ENCODE data around the gene SNF8. TPM values are rescaled to one million over a fixed set of nuclear protein-coding genes. Genes with fewer than 3 reads are reported as not detected.

The SNF8 gene
- 104 TPM for total RNA-seq
- long read RNA-seq, transcript SNF8-202 (8 exons, 2,319 nt): major isoform, 66 of 68 reads
- long read RNA-seq, partial matches to known transcripts: 1 of 68 reads
- long read RNA-seq, other reads (novel, unspliced or antisense): 1 of 68 reads

GRCh38 chr17:48944515-48945260 is at the start of gene SNF8:
SNF8 (minus strand) TSS chr17:48944842; CDS start chr17:48944734, 108 bp downstream.
- DNase-seq (ENCODE audit: missing footprints) (peak; percentile 97), ATAC-seq (peak; percentile 96)
- intact Hi-C loops (cut with DNase I): loop anchor here (1.0 to 5.0 kb wide), 2 partner anchors 37 to 52 kb away; partner anchors contain the start of genes ATP5MC1 and UBE2Z

- intact Hi-C loops (cut with DNase I): no loop called here
- ATAC-seq: no peak
- DNase-seq (ENCODE audit: missing footprints): no peak
Observed at GRCh38 chr17:48993951-48994350, 49.3 kb upstream of the SNF8 start.

GRCh38 chr17:48993305-48993704 is 48.7 kb upstream of the SNF8 start:
- intact Hi-C loops (cut with DNase I): no loop called here
- ATAC-seq (no peak), DNase-seq (ENCODE audit: missing footprints) (no peak)

DNA sequence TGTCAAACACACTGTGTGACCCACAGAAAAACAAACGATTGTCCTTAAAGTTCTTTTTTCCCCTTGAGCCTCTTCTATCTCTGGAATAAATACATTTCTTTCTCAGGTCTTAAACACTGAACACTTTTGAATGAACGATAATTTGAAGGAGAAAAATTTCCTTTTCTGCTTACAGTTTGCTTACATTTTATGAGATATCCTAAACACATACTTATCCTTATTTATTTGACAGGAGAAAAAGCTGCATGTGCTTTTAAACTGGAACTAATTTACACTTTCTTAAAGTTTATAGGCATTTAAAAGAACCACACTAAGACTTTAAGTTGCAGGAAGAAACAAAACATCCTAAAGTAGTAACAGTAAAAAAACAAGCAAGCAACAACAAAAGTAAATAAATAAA is 47.8 kb upstream of the SNF8 start:
- ATAC-seq (no peak), DNase-seq (ENCODE audit: missing footprints) (no peak)
- intact Hi-C loops (cut with DNase I): no loop called here

GRCh38 chr17:48990882-48991357 is 46.3 kb upstream of the SNF8 start:
- DNase-seq (ENCODE audit: missing footprints) (no peak), ATAC-seq (no peak)
- intact Hi-C loops (cut with DNase I): no loop called here

- ATAC-seq (no peak), DNase-seq (ENCODE audit: missing footprints) (no peak)
- intact Hi-C loops (cut with DNase I): no loop called here
Observed at GRCh38 chr17:48989100-48989499, 44.5 kb upstream of the SNF8 start.

DNA sequence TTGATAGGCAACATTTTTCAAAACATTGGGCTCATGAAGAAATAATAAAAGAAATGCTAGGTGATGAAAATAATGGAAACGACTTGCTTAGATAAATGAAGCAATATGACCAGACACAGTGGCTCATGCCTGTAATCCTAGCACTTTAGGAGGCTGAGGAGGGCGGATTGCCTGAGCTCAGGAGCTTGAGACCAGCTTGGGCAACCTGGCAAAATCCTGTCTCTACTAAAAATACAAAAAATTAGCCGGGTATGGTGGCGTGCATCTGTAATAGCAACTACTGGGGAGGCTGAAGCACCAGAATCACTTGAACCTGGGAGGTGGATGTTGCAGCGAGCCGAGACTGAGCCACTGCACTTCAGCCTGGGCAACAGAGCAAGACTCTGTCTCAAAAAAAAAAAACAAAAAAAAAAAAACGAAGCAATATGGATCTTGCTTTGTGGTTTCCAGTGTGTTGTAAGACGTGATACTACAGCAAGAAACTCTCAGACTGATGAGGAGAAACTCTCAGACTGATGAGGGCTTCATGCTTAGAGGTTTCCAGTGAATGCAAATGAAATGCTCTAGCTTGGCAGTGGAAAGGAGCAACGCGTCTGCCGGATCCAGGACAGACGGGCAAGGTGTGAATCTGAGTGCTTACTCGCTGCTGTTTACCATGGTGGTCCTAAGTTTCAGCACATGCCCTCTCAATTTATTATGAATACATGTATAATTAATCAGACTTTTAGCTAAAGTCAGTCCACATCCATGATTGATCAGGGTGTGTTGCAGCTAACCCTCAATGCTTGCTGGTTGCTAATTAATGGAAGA is 41.0 kb upstream of the SNF8 start:
- no peak for ATAC-seq
- no peak for DNase-seq (ENCODE audit: missing footprints)
- intact Hi-C loops (cut with DNase I): no loop called here

GRCh38 chr17:48981927-48982539 is 37.4 kb upstream of the SNF8 start:
- ATAC-seq: no peak
- intact Hi-C loops (cut with DNase I): no loop called here
- no peak for DNase-seq (ENCODE audit: missing footprints)

DNA sequence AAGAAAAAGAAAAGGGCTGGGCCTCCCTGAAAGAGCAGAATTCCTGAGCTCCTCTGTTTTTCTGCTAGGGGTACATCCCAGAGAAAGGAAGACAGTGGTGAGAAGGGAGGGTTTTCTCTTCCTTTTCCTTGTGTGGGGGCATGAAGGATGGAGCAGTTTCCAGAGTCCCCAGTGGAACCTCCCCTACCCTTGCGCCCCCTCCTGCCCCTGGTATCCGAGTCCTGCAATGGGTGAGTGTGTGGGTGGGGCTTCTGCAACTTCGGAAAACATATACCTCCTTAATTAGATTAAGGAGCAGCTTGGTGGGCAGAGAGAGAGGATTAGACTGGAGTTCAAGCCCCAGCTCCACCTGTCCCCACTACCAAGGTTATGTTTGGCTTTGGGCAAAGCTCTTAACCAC is 29.2 kb upstream of the SNF8 start:
- intact Hi-C loops (cut with DNase I): no loop called here
- ATAC-seq (no peak), DNase-seq (ENCODE audit: missing footprints) (no peak)

DNA sequence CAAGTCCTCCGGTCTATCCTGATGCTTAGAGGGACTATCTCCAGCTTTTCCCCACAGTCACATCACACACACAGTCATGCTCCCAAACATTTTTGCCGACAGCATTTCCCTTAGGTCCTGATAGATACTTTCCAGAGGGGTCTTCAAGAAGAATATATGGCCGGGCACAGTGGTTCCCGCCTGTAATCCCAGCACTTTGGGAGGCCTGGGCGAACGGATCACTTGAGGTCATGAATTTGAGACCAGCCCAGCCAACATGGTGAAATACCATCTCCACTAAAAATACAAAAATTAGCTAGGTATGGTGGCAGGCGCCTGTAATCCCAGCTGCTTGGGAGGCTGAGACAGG is 28.1 kb upstream of the SNF8 start:
- DNase-seq (ENCODE audit: missing footprints) (no peak), ATAC-seq (no peak)
- intact Hi-C loops (cut with DNase I): no loop called here

- no peak for DNase-seq (ENCODE audit: missing footprints)
- ATAC-seq: no peak
- intact Hi-C loops (cut with DNase I): no loop called here
Observed at GRCh38 chr17:48970865-48971687, 26.4 kb upstream of the SNF8 start.

DNA sequence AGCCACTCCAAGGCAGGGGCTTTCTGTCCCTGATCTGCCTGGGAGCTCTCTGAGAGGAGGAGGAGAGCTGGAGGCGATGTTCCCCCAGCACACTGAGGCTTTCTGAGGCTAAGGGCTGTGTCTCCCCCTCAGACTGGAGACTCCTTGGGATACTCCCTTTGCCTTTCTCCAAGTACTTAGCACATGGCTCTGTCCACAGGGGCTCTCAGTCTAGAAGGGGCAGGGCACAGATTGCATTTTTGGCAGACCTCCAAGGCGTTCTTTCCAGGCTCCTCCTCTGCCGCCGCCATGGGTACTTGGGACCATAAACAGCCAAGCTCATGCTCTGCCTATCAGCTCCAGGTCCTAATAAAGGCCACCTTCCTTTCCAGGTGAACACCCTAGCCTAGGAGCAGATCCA is 25.6 kb upstream of the SNF8 start:
- no peak for DNase-seq (ENCODE audit: missing footprints)
- ATAC-seq: no peak
- intact Hi-C loops (cut with DNase I): no loop called here

DNA sequence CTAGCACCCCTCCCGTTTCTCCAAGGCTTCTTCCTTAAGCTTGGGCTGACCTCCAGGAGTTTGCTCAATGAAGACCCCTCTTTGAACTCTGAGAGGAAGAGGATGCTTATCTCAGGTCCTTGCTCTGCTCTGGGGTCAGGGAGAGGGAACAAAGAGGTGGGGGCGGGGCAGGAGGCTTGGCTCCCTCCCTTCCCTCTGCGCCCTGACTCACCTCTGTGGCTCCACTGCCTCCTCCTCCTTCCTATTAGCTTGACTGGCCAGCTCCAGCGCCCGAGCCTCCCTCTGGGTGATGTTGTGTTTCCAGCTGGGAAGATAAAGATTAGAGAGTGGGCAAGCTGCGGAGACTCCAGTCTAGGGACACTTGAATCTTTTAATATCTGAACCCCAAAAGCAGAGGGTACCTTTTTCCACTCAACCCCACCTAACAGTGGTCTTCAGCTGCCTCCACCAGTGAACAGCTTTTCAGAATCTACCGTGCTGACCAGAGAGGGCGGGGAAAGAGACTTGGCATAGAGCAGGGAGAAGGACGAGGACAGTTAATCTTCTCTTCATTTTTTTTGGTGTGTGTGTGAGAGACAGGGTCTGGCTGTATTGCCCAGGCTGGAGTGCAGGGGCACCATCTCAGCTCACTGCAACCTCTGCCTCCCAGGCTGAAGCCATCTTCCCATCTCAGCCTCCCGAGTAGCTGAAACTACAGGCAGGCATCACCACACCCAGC is 17.0 kb upstream of the SNF8 start:
- DNase-seq (ENCODE audit: missing footprints) (no peak), ATAC-seq (no peak)
- intact Hi-C loops (cut with DNase I): no loop called here

DNA sequence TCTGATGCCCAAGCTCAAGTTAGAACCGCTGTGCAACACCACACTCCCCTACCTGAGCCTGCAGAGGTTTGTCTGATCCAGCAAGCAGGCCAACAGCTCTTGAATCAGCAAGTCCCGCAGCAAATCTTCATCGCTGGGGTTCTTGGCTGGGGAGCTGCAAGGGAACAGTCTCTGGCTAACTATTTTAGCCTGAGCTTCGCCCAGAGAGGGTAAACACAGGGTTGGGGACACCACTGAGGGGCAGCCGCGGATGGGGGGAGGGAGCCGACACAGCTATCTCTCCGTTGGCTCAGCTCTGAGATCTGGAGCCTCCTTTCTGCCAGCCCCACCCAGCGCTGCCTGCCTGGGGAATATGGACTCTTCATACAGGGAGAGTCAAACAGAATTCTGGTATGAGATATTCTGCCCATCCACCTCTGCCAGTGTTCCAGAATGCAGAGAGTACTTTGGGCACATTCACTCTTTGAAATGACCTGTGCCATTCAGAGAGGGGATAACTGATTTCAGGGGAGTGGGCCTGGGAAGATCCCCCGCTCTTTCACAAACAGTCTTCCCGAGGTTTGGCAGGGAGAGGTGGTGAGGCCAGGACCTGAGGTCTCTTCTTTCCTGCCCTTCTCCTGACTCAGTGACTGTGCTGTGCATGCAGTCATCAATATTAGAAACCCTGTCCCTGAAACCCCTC is 16.3 kb upstream of the SNF8 start:
- ATAC-seq (no peak), DNase-seq (ENCODE audit: missing footprints) (no peak)
- intact Hi-C loops (cut with DNase I): no loop called here

- DNase-seq (ENCODE audit: missing footprints) (no peak), ATAC-seq (no peak)
- intact Hi-C loops (cut with DNase I): no loop called here
Observed at GRCh38 chr17:48954300-48954755, 9.7 kb upstream of the SNF8 start.

DNA sequence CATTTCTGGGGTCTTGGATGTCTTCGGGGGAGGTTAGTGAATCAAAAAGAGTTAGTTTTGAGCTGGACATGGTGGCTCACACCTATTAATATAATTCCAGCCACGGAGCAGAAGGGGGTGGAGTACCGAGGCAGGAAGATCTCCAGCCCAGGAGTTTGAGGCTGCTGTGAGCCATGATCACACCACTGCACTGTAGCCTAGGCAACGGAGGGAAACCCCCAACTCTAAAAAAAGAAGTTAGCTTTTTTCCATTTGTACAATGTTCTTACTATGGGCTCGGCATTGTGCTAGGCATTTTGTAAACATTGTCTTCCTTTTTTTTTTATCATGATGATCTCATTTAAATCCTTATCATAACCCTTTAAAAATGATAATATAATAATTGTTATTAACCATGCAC is 8.3 kb upstream of the SNF8 start:
- intact Hi-C loops (cut with DNase I): no loop called here
- DNase-seq (ENCODE audit: missing footprints): no peak
- ATAC-seq: no peak

DNA sequence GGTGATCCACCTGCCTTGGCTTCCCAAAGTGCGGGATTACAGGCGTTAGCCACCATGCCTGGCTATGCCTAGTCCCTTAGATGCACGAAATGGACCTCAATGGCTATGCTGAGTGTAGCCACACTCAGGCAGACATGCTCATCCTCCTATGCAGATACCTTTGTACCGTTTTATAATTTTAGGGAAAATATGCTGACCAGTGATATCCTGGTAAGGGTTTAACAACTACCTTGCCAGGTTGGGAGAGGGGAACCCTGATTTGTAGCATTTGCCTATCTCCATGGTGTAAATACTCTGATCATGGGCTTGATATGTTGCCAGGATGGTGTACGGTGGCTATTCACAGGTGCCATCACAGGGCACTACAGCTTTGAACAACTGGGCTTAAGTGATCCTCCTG is 6.9 kb upstream of the SNF8 start:
- DNase-seq (ENCODE audit: missing footprints): no peak
- ATAC-seq: no peak
- intact Hi-C loops (cut with DNase I): no loop called here

All from Right ventricle myocardium inferior (tissue), 1 donor.